Neural crest cell (in vitro differentiated cells): Measurements from ENCODE around the gene PNMT. TPM values are rescaled to one million over a fixed set of nuclear protein-coding genes. Genes with fewer than 3 reads are reported as not detected.
"Not testable (repeated sequence)": the region's sequence is repeated elsewhere in the genome, so short reads cannot be mapped to it uniquely, and the experiment has no call there.

Experiments used
- DNase-seq: peaks from one replicate; pipeline ENCODE4 v3.0.0; 2021; ENCODE audit warnings: low read depth, mixed read lengths, low spot score
- H3K27ac Mint-ChIP-seq: one replicate; pipeline ENCODE4 v1.8.0; 2021; ENCODE audit warnings: mild to moderate bottlenecking, mixed read lengths; ENCODE audit not compliant: unreplicated experiment
- H3K27me3 Mint-ChIP-seq: 2 replicates; pipeline ENCODE4 v1.8.0; 2021; ENCODE audit warnings: low read depth, mild to moderate bottlenecking, mixed read lengths
- H3K36me3 Mint-ChIP-seq: 2 replicates; pipeline ENCODE4 v1.8.0; 2021; ENCODE audit warnings: low read depth, mild to moderate bottlenecking, mixed read lengths
- H3K4me1 Mint-ChIP-seq: 2 replicates; pipeline ENCODE4 v1.8.0; 2021; ENCODE audit warnings: mixed read lengths
- H3K4me3 Mint-ChIP-seq: one replicate; pipeline ENCODE4 v1.8.0; 2021; ENCODE audit warnings: mild to moderate bottlenecking, mixed read lengths
- H3K9me3 Mint-ChIP-seq: 2 replicates; pipeline ENCODE4 v1.8.0; 2021; ENCODE audit warnings: mixed read lengths
- total RNA-seq: library from RNA; stranded (reverse); gene quantifications from 2 replicates; pipeline ENCODE4 v1.2.1, GENCODE V29; 2021
- TF ChIP-seq, protein P1 (sequence below): fragments of 200-600 bp; sonication (generic); conservative IDR thresholded peaks from 2 replicates; pipeline ENCODE4 v1.5.0; 2021; ENCODE audit warnings: antibody characterized with exemption, mild to moderate bottlenecking

PNMT gene
- total RNA-seq, 1 donor from 2014 or later: 0.84 TPM

DNA sequence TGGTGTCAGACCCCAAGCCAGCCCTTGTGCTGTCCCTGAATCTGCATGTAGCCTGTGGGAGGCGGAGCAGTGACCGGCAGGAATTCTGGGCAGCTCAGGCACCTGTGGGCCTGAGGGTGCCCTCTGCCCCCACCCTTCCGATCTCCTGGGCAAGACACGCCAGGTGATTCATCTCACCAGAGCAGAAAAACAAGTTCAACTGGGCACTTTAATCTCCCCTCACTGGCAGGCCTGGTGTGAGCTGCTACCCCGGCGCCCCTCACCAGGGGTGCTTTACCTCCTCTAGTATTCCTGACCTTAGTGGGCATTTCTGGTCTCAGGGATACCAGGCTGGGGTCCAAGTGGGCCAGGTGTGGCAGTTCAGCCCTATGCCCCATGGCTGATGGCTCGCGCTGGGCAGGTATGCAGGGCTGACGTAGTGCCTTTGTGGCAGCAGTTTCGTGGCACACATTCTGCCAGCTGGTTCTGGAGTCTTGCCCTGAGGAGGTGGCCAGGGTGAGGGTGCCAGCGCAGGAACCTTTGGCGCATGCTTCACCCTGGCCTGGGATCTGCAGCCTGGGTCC, 37.6 kb downstream of the PNMT start:
- Mint-ChIP-seq H3K27ac (no peak overlapping the region), H3K9me3 (no peaks in the 10 kb centered on the region), H3K4me1 (peaks cover 29% of the 10 kb centered on the region), H3K36me3 (no peaks in the 10 kb centered on the region), H3K27me3 (no peaks in the 10 kb centered on the region), H3K4me3 (no peak overlapping the region)
- no peak for DNase-seq
- TF ChIP-seq, protein P1, sequence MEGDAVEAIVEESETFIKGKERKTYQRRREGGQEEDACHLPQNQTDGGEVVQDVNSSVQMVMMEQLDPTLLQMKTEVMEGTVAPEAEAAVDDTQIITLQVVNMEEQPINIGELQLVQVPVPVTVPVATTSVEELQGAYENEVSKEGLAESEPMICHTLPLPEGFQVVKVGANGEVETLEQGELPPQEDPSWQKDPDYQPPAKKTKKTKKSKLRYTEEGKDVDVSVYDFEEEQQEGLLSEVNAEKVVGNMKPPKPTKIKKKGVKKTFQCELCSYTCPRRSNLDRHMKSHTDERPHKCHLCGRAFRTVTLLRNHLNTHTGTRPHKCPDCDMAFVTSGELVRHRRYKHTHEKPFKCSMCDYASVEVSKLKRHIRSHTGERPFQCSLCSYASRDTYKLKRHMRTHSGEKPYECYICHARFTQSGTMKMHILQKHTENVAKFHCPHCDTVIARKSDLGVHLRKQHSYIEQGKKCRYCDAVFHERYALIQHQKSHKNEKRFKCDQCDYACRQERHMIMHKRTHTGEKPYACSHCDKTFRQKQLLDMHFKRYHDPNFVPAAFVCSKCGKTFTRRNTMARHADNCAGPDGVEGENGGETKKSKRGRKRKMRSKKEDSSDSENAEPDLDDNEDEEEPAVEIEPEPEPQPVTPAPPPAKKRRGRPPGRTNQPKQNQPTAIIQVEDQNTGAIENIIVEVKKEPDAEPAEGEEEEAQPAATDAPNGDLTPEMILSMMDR: no peak

DNA sequence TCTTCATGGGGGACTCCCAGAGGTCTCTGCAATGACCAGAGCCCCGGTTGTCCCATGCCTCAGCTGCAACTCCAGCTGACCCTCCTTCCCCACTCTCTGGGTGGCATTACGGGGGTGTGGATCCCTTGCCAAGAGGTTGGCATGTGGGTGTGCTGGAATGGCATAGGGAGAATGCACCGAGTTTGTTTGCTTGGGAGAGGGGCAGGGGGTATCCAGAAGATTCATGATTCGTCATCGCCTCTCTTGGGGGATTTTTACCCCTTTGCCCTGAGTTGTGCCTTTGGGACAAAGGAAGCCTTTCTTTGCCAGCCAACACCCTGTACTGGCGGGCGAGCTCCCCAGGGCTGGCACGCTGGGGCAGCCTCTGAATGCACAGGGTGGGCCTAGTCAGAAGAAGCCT, 38.1 kb downstream of the PNMT start:
- TF ChIP-seq, protein P1: no peak
- no peaks in the 10 kb centered on the region for H3K36me3 Mint-ChIP-seq
- no peak overlapping the region for H3K27ac Mint-ChIP-seq

DNA sequence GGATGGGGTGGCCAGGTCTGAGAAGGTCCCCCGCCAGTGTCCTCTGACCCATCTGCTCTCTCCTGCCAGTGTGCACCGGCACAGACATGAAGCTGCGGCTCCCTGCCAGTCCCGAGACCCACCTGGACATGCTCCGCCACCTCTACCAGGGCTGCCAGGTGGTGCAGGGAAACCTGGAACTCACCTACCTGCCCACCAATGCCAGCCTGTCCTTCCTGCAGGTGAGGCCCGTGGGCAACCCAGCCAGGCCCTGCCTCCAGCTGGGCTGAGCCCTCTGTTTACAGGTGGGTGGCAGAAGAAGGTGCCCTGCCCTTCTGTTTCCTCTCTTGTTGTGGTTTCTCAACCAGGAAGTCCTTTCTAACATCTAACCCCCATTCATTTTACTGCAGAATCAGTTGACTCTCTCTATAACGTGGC, 38.7 kb downstream of the PNMT start:
- peaks cover 18% of the 10 kb centered on the region for H3K4me1 Mint-ChIP-seq
- H3K27me3 Mint-ChIP-seq: no peaks in the 10 kb centered on the region
- no peak overlapping the region for H3K4me3 Mint-ChIP-seq
- no peak overlapping the region for H3K27ac Mint-ChIP-seq
- TF ChIP-seq, protein P1: no peak
- no peaks in the 10 kb centered on the region for H3K36me3 Mint-ChIP-seq
- no peaks in the 10 kb centered on the region for H3K9me3 Mint-ChIP-seq
- DNase-seq: no peak

More for the DNA sequence above, 38.1 kb downstream of the PNMT start:
- peaks cover 24% of the 10 kb centered on the region for H3K4me1 Mint-ChIP-seq
- no peaks in the 10 kb centered on the region for H3K27me3 Mint-ChIP-seq
- H3K4me3 Mint-ChIP-seq: peak overlapping the region; percentile 19
- no peak for DNase-seq
- no peaks in the 10 kb centered on the region for H3K9me3 Mint-ChIP-seq

DNA sequence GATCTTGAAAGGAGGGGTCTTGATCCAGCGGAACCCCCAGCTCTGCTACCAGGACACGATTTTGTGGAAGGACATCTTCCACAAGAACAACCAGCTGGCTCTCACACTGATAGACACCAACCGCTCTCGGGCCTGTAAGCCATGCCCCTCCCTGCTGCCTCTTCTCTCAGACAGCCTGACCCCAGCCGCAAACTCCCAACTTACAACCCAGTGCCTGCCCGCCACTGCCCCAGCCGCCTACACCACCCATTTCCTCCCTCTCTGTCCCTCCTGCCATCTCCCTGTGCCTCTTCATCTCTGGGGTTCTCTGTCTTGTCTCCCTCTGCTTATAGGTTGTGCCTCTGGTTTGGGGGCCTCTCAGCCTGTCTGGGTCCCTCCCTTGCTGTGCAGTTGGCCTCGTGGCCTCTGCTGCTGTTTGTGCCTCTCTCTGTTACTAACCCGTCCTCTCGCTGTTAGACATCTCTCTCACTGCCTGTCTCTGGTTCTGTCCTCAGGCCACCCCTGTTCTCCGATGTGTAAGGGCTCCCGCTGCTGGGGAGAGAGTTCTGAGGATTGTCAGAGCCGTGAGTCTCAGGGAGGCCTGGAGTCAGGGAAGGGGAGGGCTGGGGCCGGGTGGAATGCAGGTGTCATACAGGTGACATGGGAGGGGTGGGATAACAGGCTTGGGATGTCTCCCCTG, 41.2 kb downstream of the PNMT start:
- Mint-ChIP-seq H3K36me3 (no peaks in the 10 kb centered on the region), H3K4me3 (no peak overlapping the region), H3K9me3 (no peaks in the 10 kb centered on the region), H3K4me1 (no peaks in the 10 kb centered on the region), H3K27me3 (no peaks in the 10 kb centered on the region), H3K27ac (peak overlapping the region; percentile 8)
- no peak for DNase-seq
- TF ChIP-seq, protein P1: no peak

DNA sequence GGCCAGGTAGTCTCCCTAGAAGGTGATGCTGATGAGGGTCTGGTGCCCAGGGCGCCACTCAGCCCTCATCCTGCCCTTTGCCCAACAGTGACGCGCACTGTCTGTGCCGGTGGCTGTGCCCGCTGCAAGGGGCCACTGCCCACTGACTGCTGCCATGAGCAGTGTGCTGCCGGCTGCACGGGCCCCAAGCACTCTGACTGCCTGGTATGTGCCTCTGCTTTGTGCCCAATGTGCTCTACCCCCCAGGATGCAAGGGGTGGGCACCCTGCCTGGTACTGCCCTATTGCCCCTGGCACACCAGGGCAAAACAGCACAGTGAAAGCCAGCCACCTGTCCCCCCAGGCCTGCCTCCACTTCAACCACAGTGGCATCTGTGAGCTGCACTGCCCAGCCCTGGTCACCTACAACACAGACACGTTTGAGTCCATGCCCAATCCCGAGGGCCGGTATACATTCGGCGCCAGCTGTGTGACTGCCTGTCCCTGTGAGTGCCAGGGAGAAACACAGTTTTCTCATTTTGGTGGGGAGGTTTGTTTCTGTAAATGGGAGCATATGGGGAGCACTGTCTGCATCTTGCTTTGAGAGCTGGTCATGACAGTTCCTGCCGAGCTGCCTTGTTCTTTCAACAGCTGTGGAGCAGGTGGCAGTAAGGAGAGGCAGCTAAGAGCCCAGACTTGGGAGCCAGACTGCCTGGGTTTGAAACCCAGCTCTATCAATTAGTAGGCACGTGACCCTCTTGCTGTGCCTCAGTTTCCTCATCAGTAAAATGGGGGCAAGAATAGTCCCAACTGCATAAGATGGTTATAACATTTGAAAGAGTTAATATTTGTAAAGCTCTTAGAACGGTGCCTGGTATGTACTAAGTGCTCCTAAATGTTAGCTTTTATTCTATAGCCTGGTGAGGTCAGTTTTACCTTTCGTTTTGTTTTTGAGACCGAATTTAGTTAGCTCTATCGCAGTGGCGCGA, 42.0 kb downstream of the PNMT start:
- Mint-ChIP-seq H3K4me1 (no peaks in the 10 kb centered on the region), H3K9me3 (no peaks in the 10 kb centered on the region), H3K36me3 (no peaks in the 10 kb centered on the region), H3K27me3 (no peaks in the 10 kb centered on the region), H3K27ac (no peak overlapping the region), H3K4me3 (no peak overlapping the region)
- TF ChIP-seq, protein P1: no peak
- DNase-seq: no peak

DNA sequence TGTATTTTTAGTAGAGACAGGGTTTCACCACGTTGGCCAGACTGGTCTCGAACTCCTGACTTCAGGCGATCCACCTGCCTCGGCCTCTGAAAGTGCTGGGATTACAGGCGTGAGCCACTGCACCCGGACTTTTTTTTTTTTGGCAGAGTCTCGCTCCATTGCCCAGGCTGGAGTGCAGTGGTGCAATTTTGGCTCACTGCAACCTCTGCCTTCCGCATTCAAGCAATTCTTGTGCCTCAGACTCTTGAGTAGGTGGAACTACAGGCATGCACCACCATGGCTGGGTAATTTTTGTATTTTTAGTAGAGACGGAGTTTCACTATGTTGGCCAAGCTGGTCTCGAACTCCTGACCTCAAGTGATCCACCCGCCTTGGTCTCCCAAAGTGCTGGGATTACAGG, 42.8 kb downstream of the PNMT start:
- not testable (repeated sequence) for H3K4me3 Mint-ChIP-seq, H3K27ac Mint-ChIP-seq, H3K36me3 Mint-ChIP-seq, H3K9me3 Mint-ChIP-seq, H3K4me1 Mint-ChIP-seq, H3K27me3 Mint-ChIP-seq, DNase-seq
